ENCODE data around the gene IL11RA.

DNA sequence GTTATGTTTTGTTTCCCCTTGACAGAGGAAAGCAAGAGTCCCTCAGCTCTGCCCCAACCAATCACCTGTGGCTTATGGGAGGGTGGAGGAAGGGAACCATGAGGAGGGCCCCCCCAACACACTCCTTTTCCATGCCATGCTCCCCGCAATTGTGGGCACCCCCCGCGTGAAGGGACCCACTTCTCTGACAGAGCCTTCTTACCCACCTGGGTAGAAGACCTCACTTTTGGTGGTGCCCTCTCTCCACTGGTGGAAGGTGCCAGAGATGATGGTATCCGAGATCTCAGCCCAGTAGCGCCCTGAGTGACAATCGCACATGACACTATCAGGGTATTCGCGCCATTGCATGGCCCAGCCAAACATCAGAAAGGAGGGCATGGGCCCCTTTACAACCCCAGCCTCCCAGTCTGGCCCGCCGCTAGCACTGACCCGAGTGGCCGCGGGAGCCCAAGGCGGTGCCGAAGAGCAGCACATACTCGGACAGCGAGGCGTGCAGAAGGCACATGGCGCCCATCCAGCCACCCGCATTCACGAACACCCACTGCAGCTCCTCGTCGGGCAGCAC lies 15.1 kb upstream of the IL11RA start:
- TF ChIP-seq CTCF (conservative IDR thresholded peaks at IDR 0.05) = no peak
- TF ChIP-seq ZFX (IDR thresholded peaks at IDR 0.05) = no peak
